Fibroblast of mammary gland (primary cell): ENCODE results near the gene BTBD2.
A peak's percentile ranks its signal among the peaks of the same experiment; 100 is the strongest.

Experiments
- DNase-seq: peaks from one replicate; pipeline ENCODE4 v3.0.0-alpha.2; 2010; ENCODE audit warnings: low read depth
- H3K4me3 ChIP-seq: 2 replicates; pipeline ENCODE4 v1.5.1; 2011; ENCODE audit warnings: low read depth, mild to moderate bottlenecking, low read length, moderate library complexity; ENCODE audit not compliant: control insufficient read depth
- TF ChIP-seq, protein P1 (sequence below): conservative IDR thresholded peaks from 2 replicates; pipeline ENCODE4 v1.5.1; 2011; ENCODE audit warnings: low read depth, low read length, inconsistent platforms; ENCODE audit not compliant: control insufficient read depth, insufficient read depth

The BTBD2 gene

DNA sequence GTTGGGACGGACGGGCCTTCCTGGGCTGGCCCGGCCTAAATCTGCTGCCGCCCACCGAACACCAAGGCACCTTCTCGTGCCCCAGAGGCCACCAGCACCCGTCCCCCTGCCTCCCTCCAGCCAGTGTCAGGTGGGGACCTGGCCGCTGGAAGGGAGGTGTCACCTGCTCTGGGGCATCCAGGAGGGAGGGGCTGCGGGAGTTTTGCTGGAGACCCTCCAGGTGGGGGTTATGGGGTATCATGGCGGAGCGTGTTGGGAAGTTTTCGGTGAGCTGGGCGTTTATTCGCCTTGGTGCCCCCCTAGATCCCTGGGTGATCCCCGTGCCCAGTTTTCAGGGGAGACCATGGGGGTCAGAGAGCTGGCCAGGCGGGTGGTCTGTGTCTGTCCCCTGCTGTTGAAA lies 64.9 kb downstream of the BTBD2 start:
- H3K4me3 ChIP-seq: no peak overlapping the region
- TF ChIP-seq, protein P1, sequence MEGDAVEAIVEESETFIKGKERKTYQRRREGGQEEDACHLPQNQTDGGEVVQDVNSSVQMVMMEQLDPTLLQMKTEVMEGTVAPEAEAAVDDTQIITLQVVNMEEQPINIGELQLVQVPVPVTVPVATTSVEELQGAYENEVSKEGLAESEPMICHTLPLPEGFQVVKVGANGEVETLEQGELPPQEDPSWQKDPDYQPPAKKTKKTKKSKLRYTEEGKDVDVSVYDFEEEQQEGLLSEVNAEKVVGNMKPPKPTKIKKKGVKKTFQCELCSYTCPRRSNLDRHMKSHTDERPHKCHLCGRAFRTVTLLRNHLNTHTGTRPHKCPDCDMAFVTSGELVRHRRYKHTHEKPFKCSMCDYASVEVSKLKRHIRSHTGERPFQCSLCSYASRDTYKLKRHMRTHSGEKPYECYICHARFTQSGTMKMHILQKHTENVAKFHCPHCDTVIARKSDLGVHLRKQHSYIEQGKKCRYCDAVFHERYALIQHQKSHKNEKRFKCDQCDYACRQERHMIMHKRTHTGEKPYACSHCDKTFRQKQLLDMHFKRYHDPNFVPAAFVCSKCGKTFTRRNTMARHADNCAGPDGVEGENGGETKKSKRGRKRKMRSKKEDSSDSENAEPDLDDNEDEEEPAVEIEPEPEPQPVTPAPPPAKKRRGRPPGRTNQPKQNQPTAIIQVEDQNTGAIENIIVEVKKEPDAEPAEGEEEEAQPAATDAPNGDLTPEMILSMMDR: no peak
- no peak for DNase-seq

DNA sequence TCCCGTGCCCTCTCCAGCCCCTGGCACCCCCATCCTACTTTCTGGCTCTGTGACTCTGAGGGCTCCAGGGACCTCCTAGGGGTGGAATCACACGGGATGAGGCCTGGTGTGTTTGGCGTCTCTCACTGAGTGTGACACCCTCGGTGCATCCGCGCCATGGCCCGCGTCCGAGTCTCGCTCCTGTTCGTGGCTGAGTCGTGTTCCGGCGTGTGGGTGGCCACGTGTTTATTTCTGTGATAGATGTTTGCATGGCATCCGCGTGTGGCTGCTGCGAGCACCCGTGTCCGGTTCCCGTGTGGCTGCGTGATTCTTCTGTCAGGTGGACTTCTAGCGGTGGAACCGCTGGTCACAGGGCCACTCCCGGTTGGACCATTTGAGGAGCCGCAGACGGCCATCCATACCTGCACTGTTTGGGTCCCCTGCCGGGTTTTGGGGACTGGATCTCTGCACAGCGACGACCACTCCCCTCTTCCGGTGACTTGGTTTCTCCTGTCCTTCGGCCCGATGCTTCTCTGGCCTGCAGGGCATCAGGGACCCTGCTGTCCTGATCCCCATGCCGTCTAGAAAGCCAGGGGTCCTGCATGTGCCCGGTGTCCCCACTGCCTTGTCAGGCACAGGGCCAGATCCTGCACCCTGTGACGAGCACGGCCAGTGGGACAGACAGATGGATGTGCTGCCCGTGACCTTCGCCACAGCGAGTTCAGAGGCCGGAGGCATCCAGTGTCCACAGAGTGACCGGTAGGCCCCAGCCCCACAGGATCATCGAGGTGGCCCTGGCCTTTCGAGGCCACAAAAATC lies 66.0 kb downstream of the BTBD2 start:
- no peak for DNase-seq
- no peak overlapping the region for H3K4me3 ChIP-seq
- TF ChIP-seq, protein P1: no peak

DNA sequence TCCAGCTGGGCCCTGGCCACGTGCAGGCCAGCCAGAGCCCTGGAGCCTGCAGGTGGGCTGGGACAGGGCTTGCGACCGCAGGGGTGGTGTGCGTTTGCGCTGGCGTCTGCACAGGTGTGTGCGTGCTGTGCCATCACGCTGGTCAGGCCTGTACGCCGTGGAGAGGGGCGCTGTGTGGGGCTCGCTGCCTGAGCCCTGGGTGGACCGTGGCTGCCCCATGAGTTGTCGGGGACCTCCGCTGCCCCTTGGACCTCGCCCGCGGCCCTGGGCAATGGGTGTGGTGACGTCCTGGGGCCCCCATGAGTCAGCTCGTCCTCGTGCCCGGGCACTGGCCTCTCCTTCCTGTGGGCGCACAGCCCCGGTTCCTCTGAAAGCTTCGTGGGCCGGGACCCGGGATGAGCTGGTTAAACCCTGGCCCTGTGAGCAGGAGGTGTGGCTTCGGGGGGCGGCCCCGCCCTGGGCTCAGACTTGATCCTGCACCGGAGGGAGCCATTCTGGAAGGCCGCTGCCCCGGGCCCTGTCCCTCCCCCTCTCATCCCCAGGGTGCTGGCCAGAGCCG lies 67.8 kb downstream of the BTBD2 start:
- TF ChIP-seq, protein P1: no peak
- H3K4me3 ChIP-seq: no peak overlapping the region
- no peak for DNase-seq

DNA sequence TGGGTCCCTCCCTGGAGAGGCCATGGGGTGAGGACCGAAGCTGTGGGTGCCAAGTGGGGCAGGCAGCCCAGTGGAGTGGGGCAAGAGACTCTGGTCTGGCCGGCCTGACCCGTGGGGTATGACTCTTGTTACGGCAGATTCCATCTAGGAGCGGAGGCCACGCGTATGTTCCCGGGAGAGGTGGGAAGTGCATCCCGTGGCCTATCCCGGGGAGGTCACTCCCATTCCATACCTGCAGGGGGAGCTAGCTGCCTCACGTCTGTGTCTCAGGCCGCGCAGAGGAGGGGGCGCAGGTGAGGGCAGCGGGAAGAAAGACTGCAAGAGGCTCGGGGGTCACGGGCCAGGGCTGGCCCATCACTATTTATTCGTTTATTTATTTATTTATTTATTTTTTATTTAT lies 69.6 kb downstream of the BTBD2 start:
- DNase-seq: peak; percentile 49
- H3K4me3 ChIP-seq: no peak overlapping the region
- TF ChIP-seq, protein P1: peak; percentile 51

DNA sequence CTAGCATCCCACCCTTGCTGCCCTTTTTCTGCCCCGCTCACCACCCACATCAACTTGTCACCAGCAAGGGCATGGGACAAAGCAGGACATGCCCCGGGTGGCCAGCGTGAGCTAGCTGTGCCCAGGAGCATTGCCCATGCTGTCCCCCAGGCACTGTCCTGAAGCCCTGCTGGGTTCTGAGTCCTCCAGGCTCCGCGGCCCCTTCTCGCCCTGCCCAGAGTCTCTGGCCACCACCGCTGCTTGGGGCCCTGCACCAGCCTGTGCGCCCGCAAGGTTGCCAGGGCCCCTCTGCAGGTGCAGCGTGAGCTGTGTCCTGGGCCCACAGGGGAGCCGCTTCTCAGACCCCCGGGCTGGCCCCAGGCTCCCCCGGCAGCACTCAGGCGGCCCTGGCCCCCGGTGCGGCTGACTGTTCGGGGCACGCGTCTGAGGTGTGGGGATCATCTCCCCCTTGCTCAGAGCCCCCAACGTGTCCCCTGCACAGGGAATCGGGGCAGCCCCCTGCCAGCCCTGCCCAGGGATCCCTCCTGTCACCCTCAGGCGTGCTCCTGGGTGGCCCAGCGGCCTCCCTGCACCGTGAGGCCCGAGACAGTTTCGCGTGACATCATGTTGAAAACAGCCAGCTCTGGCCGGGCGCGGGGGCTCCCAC lies 70.5 kb downstream of the BTBD2 start:
- TF ChIP-seq, protein P1: no peak
- DNase-seq: no peak
- no peak overlapping the region for H3K4me3 ChIP-seq

DNA sequence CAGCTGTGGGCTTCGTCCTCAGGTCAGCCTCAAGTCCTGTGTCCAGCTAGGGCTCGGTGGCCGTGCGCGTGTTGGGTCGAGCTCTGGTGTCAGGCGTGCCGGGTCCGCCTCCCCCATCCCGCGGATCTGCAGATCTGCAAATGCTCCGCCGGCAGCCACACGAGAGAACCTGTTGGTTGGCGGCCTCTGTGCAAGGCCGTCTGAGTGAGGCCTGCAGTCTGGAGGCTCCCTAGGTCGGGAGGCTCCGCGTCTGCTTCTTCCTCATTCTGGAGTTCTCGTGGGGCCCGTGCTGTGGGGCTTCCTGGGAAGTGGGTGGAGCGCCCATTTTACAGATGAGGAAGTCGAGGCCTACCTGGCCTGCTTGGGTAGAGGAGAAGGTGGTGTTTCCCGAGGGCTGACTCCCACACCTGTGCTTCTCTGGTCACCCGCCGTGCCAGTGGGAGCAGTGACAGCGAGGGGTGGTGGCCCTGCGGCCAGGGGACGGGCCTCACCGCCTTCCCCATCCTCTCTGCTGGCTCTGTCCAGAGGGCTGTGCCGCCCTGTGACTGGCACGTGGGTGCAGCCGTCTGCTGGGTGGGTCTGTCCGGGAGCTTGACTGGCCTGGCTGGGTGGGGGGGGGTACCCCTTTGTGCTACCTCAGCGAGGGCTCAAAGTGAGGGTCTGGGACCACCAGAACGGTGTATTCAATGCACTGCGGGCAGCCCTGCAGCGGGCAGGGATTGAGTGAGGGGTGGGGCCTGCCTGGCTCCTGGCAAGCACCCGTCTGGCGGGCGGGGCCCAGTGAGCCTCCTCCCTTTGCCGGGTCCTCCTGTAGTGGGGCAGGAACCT lies 71.2 kb downstream of the BTBD2 start:
- DNase-seq: no peak
- no peak overlapping the region for H3K4me3 ChIP-seq
- TF ChIP-seq, protein P1: no peak
